SH-SY5Y (cell line): ENCODE results near the gene RUVBL1.

Experiments used
- GATA2 ChIP-seq: IDR thresholded peaks from 2 replicates; pipeline ENCODE4 v1.6.1; 2011; ENCODE audit warnings: mild to moderate bottlenecking, low read depth, low read length
- GATA3 ChIP-seq: IDR thresholded peaks from 2 replicates; pipeline ENCODE4 v1.6.1; 2011; ENCODE audit warnings: low read depth, mild to moderate bottlenecking, low read length, moderate library complexity

- no peak for TF ChIP-seq GATA3
- TF ChIP-seq GATA2 = no peak
Measured at GRCh38 chr3:128052595-128053351, 70.8 kb downstream of the RUVBL1 start.
